Mesendoderm (in vitro differentiated cells): Measurements from ENCODE around the gene NPAS3.

ENCODE experiments used
- DNase-seq: peaks from one replicate; pipeline ENCODE4 v3.0.0; 2013
- H2AK5ac ChIP-seq: 2 replicates; pipeline ENCODE4 v1.6.1; 2013; ENCODE audit warnings: low read length, inconsistent platforms
- H2BK120ac ChIP-seq: 2 replicates; pipeline ENCODE4 v1.6.1; 2013; ENCODE audit warnings: low read depth, mild to moderate bottlenecking, low read length, moderate library complexity, mixed read lengths
- H2BK15ac ChIP-seq: replicated peaks from 2 replicates; pipeline ENCODE4 v1.6.1; 2013; ENCODE audit warnings: low read depth, mild to moderate bottlenecking, moderate library complexity
- H2BK5ac ChIP-seq: 2 replicates; pipeline ENCODE4 v1.6.1; 2013; ENCODE audit warnings: low read length, inconsistent platforms
- H3K18ac ChIP-seq: 2 replicates; pipeline ENCODE4 v1.6.1; 2013; ENCODE audit warnings: mild to moderate bottlenecking, low read length, mixed read lengths
- H3K23ac ChIP-seq: one replicate; pipeline ENCODE4 v1.6.1; 2013; ENCODE audit warnings: low read length
- H3K27ac ChIP-seq: 2 replicates; pipeline ENCODE4 v1.5.1; 2013; ENCODE audit warnings: low read depth, mild to moderate bottlenecking, inconsistent platforms, low read length, moderate library complexity
- H3K27me3 ChIP-seq: 2 replicates; pipeline ENCODE4 v1.6.1; 2013; ENCODE audit warnings: low read length, control low read depth, mild to moderate bottlenecking, inconsistent platforms; ENCODE audit not compliant: insufficient read depth, poor library complexity
- H3K36me3 ChIP-seq: 2 replicates; pipeline ENCODE4 v1.6.1; 2013; ENCODE audit warnings: low read length, inconsistent platforms; ENCODE audit not compliant: control insufficient read depth, insufficient read depth
- H3K4ac ChIP-seq: one replicate; pipeline ENCODE4 v1.6.1; 2013; ENCODE audit warnings: low read depth, mild to moderate bottlenecking, low read length, moderate library complexity
- H3K4me1 ChIP-seq: 2 replicates; pipeline ENCODE4 v1.6.1; 2013; ENCODE audit warnings: low read depth, low read length, inconsistent platforms; ENCODE audit not compliant: control insufficient read depth
- H3K4me2 ChIP-seq: 2 replicates; pipeline ENCODE4 v1.6.1; 2013; ENCODE audit warnings: low read length
- H3K4me3 ChIP-seq: 2 replicates; pipeline ENCODE4 v1.5.1; 2013; ENCODE audit warnings: mild to moderate bottlenecking, low read length
- H3K56ac ChIP-seq: one replicate; pipeline ENCODE4 v1.6.1; 2013; ENCODE audit warnings: low read length
- H3K79me1 ChIP-seq: 2 replicates; pipeline ENCODE4 v1.6.1; 2013; ENCODE audit warnings: low read length, inconsistent platforms
- H3K79me2 ChIP-seq: 2 replicates; pipeline ENCODE4 v1.6.1; 2013; ENCODE audit warnings: mild to moderate bottlenecking, low read length; ENCODE audit not compliant: control insufficient read depth, insufficient read depth
- H3K9ac ChIP-seq: 2 replicates; pipeline ENCODE4 v1.6.1; 2013; ENCODE audit warnings: low read length, inconsistent platforms
- H4K5ac ChIP-seq: one replicate; pipeline ENCODE4 v1.6.1; 2013; ENCODE audit warnings: low read length
- H4K8ac ChIP-seq: one replicate; pipeline ENCODE4 v1.6.1; 2013; ENCODE audit warnings: low read depth, mild to moderate bottlenecking, control low read depth, low read length, moderate library complexity
- WGBS: extraction: QIAGEN DNeasy Blood & Tissue Kit; methylation state at CpG from one replicate; pipeline ENCODE4 v1.1.7; 2013; ENCODE audit warnings: low lambda C conversion rate, missing lambda C conversion rate; ENCODE audit not compliant: insufficient coverage; ENCODE audit errors: extremely low coverage; 5-methylcytosine and 5-hydroxymethylcytosine counted together

NPAS3 gene

GRCh38 chr14:33490555-33490954 lies 551.9 kb downstream of the NPAS3 start:
- H3K27ac ChIP-seq, result no peak overlapping the region
- no peaks in the 10 kb centered on the region for H3K79me1 ChIP-seq
- H3K18ac ChIP-seq, result no peak overlapping the region
- no peak overlapping the region for H3K4me2 ChIP-seq
- H3K9ac ChIP-seq, result no peak overlapping the region
- H3K23ac ChIP-seq, result no peak overlapping the region
- H2BK5ac ChIP-seq, result no peak overlapping the region
- H2BK15ac ChIP-seq, result no peak overlapping the region
- H3K36me3 ChIP-seq, result no peaks in the 10 kb centered on the region
- no peak overlapping the region for H2AK5ac ChIP-seq
- no peak overlapping the region for H4K8ac ChIP-seq
- no peaks in the 10 kb centered on the region for H3K4me1 ChIP-seq
- no peak for DNase-seq
- WGBS, result no CpG with 5 or more reads among the region's 4 CpGs
- H3K4ac ChIP-seq, result no peak overlapping the region
- no peaks in the 10 kb centered on the region for H3K79me2 ChIP-seq
- no peaks in the 10 kb centered on the region for H3K27me3 ChIP-seq
- H3K4me3 ChIP-seq, result no peak overlapping the region
- H2BK120ac ChIP-seq, result no peak overlapping the region
- no peak overlapping the region for H4K5ac ChIP-seq
- no peak overlapping the region for H3K56ac ChIP-seq

GRCh38 chr14:33491112-33491511 lies 552.4 kb downstream of the NPAS3 start:
- Histone ChIP-seq H3K27ac (no peak overlapping the region), H4K5ac (no peak overlapping the region), H3K4ac (no peak overlapping the region), H3K4me2 (no peak overlapping the region), H3K56ac (no peak overlapping the region), H3K27me3 (no peaks in the 10 kb centered on the region), H2AK5ac (no peak overlapping the region), H3K23ac (no peak overlapping the region), H4K8ac (no peak overlapping the region), H2BK15ac (no peak overlapping the region), H3K18ac (no peak overlapping the region), H3K79me2 (no peaks in the 10 kb centered on the region), H3K4me1 (no peaks in the 10 kb centered on the region), H2BK120ac (no peak overlapping the region), H3K4me3 (no peak overlapping the region), H3K36me3 (no peaks in the 10 kb centered on the region), H3K79me1 (no peaks in the 10 kb centered on the region), H3K9ac (no peak overlapping the region), H2BK5ac (no peak overlapping the region)
- no peak for DNase-seq
- no CpG with 5 or more reads among the region's 4 CpGs for WGBS

- Histone ChIP-seq H4K8ac (no peak overlapping the region), H2BK15ac (no peak overlapping the region), H2BK5ac (no peak overlapping the region), H3K18ac (no peak overlapping the region), H3K23ac (no peak overlapping the region), H3K4me3 (no peak overlapping the region), H3K4me1 (no peaks in the 10 kb centered on the region), H3K79me1 (no peaks in the 10 kb centered on the region), H3K4me2 (no peak overlapping the region), H3K27ac (no peak overlapping the region), H3K36me3 (no peaks in the 10 kb centered on the region), H4K5ac (no peak overlapping the region), H2BK120ac (no peak overlapping the region), H3K56ac (no peak overlapping the region), H3K4ac (no peak overlapping the region), H3K79me2 (no peaks in the 10 kb centered on the region), H3K27me3 (no peaks in the 10 kb centered on the region), H3K9ac (no peak overlapping the region), H2AK5ac (no peak overlapping the region)
- DNase-seq, result no peak
- no CpG with 5 or more reads among the region's 4 CpGs for WGBS
Measured at GRCh38 chr14:33492491-33492890, 553.8 kb downstream of the NPAS3 start.

- H2BK120ac ChIP-seq, result no peak overlapping the region
- no peak overlapping the region for H3K18ac ChIP-seq
- no peaks in the 10 kb centered on the region for H3K36me3 ChIP-seq
- no peak overlapping the region for H3K23ac ChIP-seq
- H3K79me1 ChIP-seq, result no peaks in the 10 kb centered on the region
- H3K4me3 ChIP-seq, result no peak overlapping the region
- WGBS, result no CpG with 5 or more reads among the region's 6 CpGs
- H3K9ac ChIP-seq, result no peak overlapping the region
- H3K56ac ChIP-seq, result no peak overlapping the region
- no peak overlapping the region for H3K27ac ChIP-seq
- H3K4me2 ChIP-seq, result no peak overlapping the region
- DNase-seq, result no peak
- no peaks in the 10 kb centered on the region for H3K79me2 ChIP-seq
- H3K4ac ChIP-seq, result no peak overlapping the region
- H2AK5ac ChIP-seq, result no peak overlapping the region
- no peak overlapping the region for H4K8ac ChIP-seq
- H3K4me1 ChIP-seq, result no peaks in the 10 kb centered on the region
- no peak overlapping the region for H4K5ac ChIP-seq
- no peaks in the 10 kb centered on the region for H3K27me3 ChIP-seq
- H2BK15ac ChIP-seq, result no peak overlapping the region
- no peak overlapping the region for H2BK5ac ChIP-seq
Measured at GRCh38 chr14:33493266-33493665, 554.6 kb downstream of the NPAS3 start.

GRCh38 chr14:33493990-33494389 lies 555.3 kb downstream of the NPAS3 start:
- DNase-seq, result no peak
- H4K5ac ChIP-seq, result no peak overlapping the region
- H3K4me3 ChIP-seq, result no peak overlapping the region
- no peak overlapping the region for H3K27ac ChIP-seq
- no peaks in the 10 kb centered on the region for H3K27me3 ChIP-seq
- H3K23ac ChIP-seq, result no peak overlapping the region
- H3K4me1 ChIP-seq, result no peaks in the 10 kb centered on the region
- H2BK120ac ChIP-seq, result no peak overlapping the region
- no peaks in the 10 kb centered on the region for H3K79me1 ChIP-seq
- no peak overlapping the region for H4K8ac ChIP-seq
- no peak overlapping the region for H2BK5ac ChIP-seq
- H3K18ac ChIP-seq, result no peak overlapping the region
- no CpG with 5 or more reads among the region's 5 CpGs for WGBS
- no peaks in the 10 kb centered on the region for H3K36me3 ChIP-seq
- no peaks in the 10 kb centered on the region for H3K79me2 ChIP-seq
- H3K9ac ChIP-seq, result no peak overlapping the region
- H3K4me2 ChIP-seq, result no peak overlapping the region
- H3K56ac ChIP-seq, result no peak overlapping the region
- H3K4ac ChIP-seq, result no peak overlapping the region
- H2BK15ac ChIP-seq, result no peak overlapping the region
- H2AK5ac ChIP-seq, result no peak overlapping the region

GRCh38 chr14:33499687-33500086 lies 561.0 kb downstream of the NPAS3 start:
- Histone ChIP-seq H3K79me2 (no peaks in the 10 kb centered on the region), H3K27ac (no peak overlapping the region), H3K4ac (no peak overlapping the region), H3K79me1 (no peaks in the 10 kb centered on the region), H3K18ac (no peak overlapping the region), H3K56ac (no peak overlapping the region), H4K5ac (no peak overlapping the region), H3K36me3 (no peaks in the 10 kb centered on the region), H3K23ac (no peak overlapping the region), H2BK5ac (no peak overlapping the region), H3K9ac (no peak overlapping the region), H4K8ac (no peak overlapping the region), H3K27me3 (no peaks in the 10 kb centered on the region), H3K4me3 (no peak overlapping the region), H2AK5ac (no peak overlapping the region), H2BK120ac (no peak overlapping the region), H2BK15ac (no peak overlapping the region), H3K4me1 (no peaks in the 10 kb centered on the region), H3K4me2 (no peak overlapping the region)
- WGBS, result no CpG with 5 or more reads among the region's 7 CpGs
- no peak for DNase-seq
